Loucy (cell line): Measurements from ENCODE around the gene CHST11.

ENCODE experiments used
- H2AFZ ChIP-seq: fragments of 200-600 bp; sonication (generic); 2 replicates; pipeline ENCODE4 v1.6.0; 2016; ENCODE audit warnings: antibody characterized with exemption, mild to moderate bottlenecking, low read length, moderate library complexity
- H3F3A ChIP-seq: fragments of 200-600 bp; 2 replicates; pipeline ENCODE4 v1.6.0; 2016; ENCODE audit warnings: antibody characterized with exemption, low read depth, mild to moderate bottlenecking
- H3K27me3 ChIP-seq: fragments of 200-600 bp; sonication (generic); 2 replicates; pipeline ENCODE4 v1.6.1; 2014; ENCODE audit warnings: low read length, mild to moderate bottlenecking; ENCODE audit not compliant: insufficient read depth, poor library complexity, severe bottlenecking
- H3K36me3 ChIP-seq: fragments of 200-600 bp; sonication (generic); 2 replicates; pipeline ENCODE4 v1.6.1; 2016; ENCODE audit warnings: low read length; ENCODE audit not compliant: insufficient read depth
- H3K4me1 ChIP-seq: fragments of 200-600 bp; sonication (generic); 2 replicates; pipeline ENCODE4 v1.5.1; 2014; ENCODE audit warnings: low read length, mild to moderate bottlenecking; ENCODE audit not compliant: insufficient read depth, poor library complexity, severe bottlenecking
- H3K4me2 ChIP-seq: fragments of 200-600 bp; sonication (generic); 2 replicates; pipeline ENCODE4 v1.6.0; 2014; ENCODE audit warnings: antibody characterized with exemption, low read length, low read depth, mild to moderate bottlenecking; ENCODE audit not compliant: poor library complexity, severe bottlenecking
- H3K4me3 ChIP-seq: fragments of 200-600 bp; sonication (generic); 2 replicates; pipeline ENCODE4 v1.5.1; 2014; ENCODE audit warnings: low read length, mild to moderate bottlenecking, mixed read lengths; ENCODE audit not compliant: poor library complexity, severe bottlenecking
- H3K79me2 ChIP-seq: fragments of 200-600 bp; sonication (generic); 2 replicates; pipeline ENCODE4 v1.6.1; 2014; ENCODE audit warnings: low read length; ENCODE audit not compliant: insufficient read depth
- H3K9ac ChIP-seq: fragments of 200-600 bp; sonication (generic); 2 replicates; pipeline ENCODE4 v1.6.0; 2014; ENCODE audit warnings: mild to moderate bottlenecking, low read depth, low read length, moderate library complexity; ENCODE audit not compliant: poor library complexity, severe bottlenecking
- H3K9me2 ChIP-seq: fragments of 200-600 bp; sonication (generic); replicated peaks from 2 replicates; pipeline ENCODE4 v1.6.1; 2016; ENCODE audit warnings: low read depth, low read length, mixed read lengths
- H3K9me3 ChIP-seq: fragments of 200-600 bp; sonication (generic); 2 replicates; pipeline ENCODE4 v1.6.1; 2014; ENCODE audit warnings: mild to moderate bottlenecking, antibody characterized with exemption, low read length, low read depth; ENCODE audit not compliant: insufficient read depth
- H4K20me1 ChIP-seq: fragments of 200-600 bp; sonication (generic); 2 replicates; pipeline ENCODE4 v1.6.0; 2014; ENCODE audit warnings: antibody characterized with exemption, low read length, mild to moderate bottlenecking; ENCODE audit not compliant: insufficient read depth, poor library complexity, severe bottlenecking
- CTCF ChIP-seq: fragments of 200-600 bp; sonication (generic); conservative IDR thresholded peaks from 2 replicates; pipeline ENCODE4 v1.5.1; 2014; ENCODE audit warnings: mild to moderate bottlenecking, antibody characterized with exemption, low read length
- EZH2phosphoT487 ChIP-seq: fragments of 200-600 bp; IDR thresholded peaks from 2 replicates; pipeline ENCODE4 v1.6.1; 2018; ENCODE audit warnings: antibody characterized with exemption, mild to moderate bottlenecking, moderate library complexity, borderline replicate concordance

Gene CHST11

GRCh38 chr12:104761611-104762010, 304.9 kb downstream of the CHST11 start:
- peaks cover 51% of the 10 kb centered on the region; the same call in 1 of the 2 replicates for H3K36me3 ChIP-seq
- no peak overlapping the region for H3K4me2 ChIP-seq
- no peak overlapping the region for H3K9ac ChIP-seq
- no peak overlapping the region for H3K4me3 ChIP-seq
- no peaks in the 10 kb centered on the region for H3K9me2 ChIP-seq
- TF ChIP-seq CTCF (no peak), EZH2phosphoT487 (no peak)
- no peaks in the 10 kb centered on the region for H3F3A ChIP-seq
- H2AFZ ChIP-seq = no peak overlapping the region
- peaks cover 9% of the 10 kb centered on the region for H3K4me1 ChIP-seq
- H3K9me3 ChIP-seq = no peaks in the 10 kb centered on the region
- peaks cover 18% of the 10 kb centered on the region; the same call in 1 of the 2 replicates for H3K79me2 ChIP-seq
- peaks cover 45% of the 10 kb centered on the region for H4K20me1 ChIP-seq
- no peaks in the 10 kb centered on the region for H3K27me3 ChIP-seq

- no peak for TF ChIP-seq EZH2phosphoT487
- TF ChIP-seq CTCF = no peak
- no peak overlapping the region for H2AFZ ChIP-seq
- H4K20me1 ChIP-seq = peaks cover 37% of the 10 kb centered on the region
- no peaks in the 10 kb centered on the region for H3K9me2 ChIP-seq
- H3K9me3 ChIP-seq = no peaks in the 10 kb centered on the region
- no peak overlapping the region for H3K4me2 ChIP-seq
- H3K4me3 ChIP-seq = no peak overlapping the region
- peaks cover 7% of the 10 kb centered on the region; the same call in 1 of the 2 replicates for H3K79me2 ChIP-seq
- H3K27me3 ChIP-seq = no peaks in the 10 kb centered on the region
- no peak overlapping the region for H3K9ac ChIP-seq
- no peaks in the 10 kb centered on the region for H3F3A ChIP-seq
- peaks cover 9% of the 10 kb centered on the region for H3K4me1 ChIP-seq
- H3K36me3 ChIP-seq = peaks cover 34% of the 10 kb centered on the region; the same call in 1 of the 2 replicates
Measured at GRCh38 chr12:104763168-104763805, 306.5 kb downstream of the CHST11 start.

GRCh38 chr12:104764225-104765091, 307.7 kb downstream of the CHST11 start:
- Histone ChIP-seq H3K36me3 (peaks cover 24% of the 10 kb centered on the region; the same call in 1 of the 2 replicates), H3K9me2 (no peaks in the 10 kb centered on the region), H3K9ac (no peak overlapping the region), H3K9me3 (no peaks in the 10 kb centered on the region), H3K4me3 (no peak overlapping the region), H4K20me1 (peaks cover 26% of the 10 kb centered on the region), H2AFZ (no peak overlapping the region), H3K27me3 (no peaks in the 10 kb centered on the region), H3K4me2 (no peak overlapping the region), H3F3A (no peaks in the 10 kb centered on the region), H3K79me2 (no peaks in the 10 kb centered on the region; the same call in 1 of the 2 replicates), H3K4me1 (peaks cover 9% of the 10 kb centered on the region)
- TF ChIP-seq CTCF = no peak
- no peak for TF ChIP-seq EZH2phosphoT487
